Activated B cell treated with CpG ODN at 0.5 μM for 24 hours (primary cell): ENCODE data around the gene ADAM21. TPM values are rescaled to one million over a fixed set of nuclear protein-coding genes. Genes with fewer than 3 reads are reported as not detected.

Experiments
- ATAC-seq: fragments of 200-7000 bp; cut with Tn5 transposase; one replicate; pipeline ENCODE4 v1.10.0; 2021; ENCODE audit warnings: low read depth, mild to moderate bottlenecking, moderate library complexity
- CTCF ChIA-PET: fragments of 350-600 bp; sonication (Branson Sonifier 250); formaldehyde crosslinking; loops from one replicate; lab custom pipeline; 2021; ENCODE audit warnings: antibody characterized with exemption; lab: Charles Lee
- POLR2A ChIA-PET: fragments of 350-600 bp; sonication (Branson Sonifier 250); formaldehyde crosslinking; loops from one replicate; lab custom pipeline; 2021; ENCODE audit warnings: antibody characterized with exemption; lab: Charles Lee
- DNase-seq: peaks from one replicate; pipeline ENCODE4 v3.0.0; 2022
- H3K27ac Mint-ChIP-seq: one replicate; pipeline ENCODE4 v1.8.0; 2020; ENCODE audit warnings: mixed read lengths
- H3K27me3 Mint-ChIP-seq: one replicate; pipeline ENCODE4 v1.8.0; 2021; ENCODE audit warnings: mixed read lengths
- H3K36me3 Mint-ChIP-seq: one replicate; pipeline ENCODE4 v1.8.0; 2021; ENCODE audit warnings: low read depth, mixed read lengths
- H3K4me1 Mint-ChIP-seq: one replicate; pipeline ENCODE4 v1.8.0; 2021; ENCODE audit warnings: mixed read lengths
- H3K4me3 Mint-ChIP-seq: one replicate; pipeline ENCODE4 v1.8.0; 2020; ENCODE audit warnings: mild to moderate bottlenecking, mixed read lengths
- H3K9me3 Mint-ChIP-seq: one replicate; pipeline ENCODE4 v1.8.0; 2020; ENCODE audit warnings: mixed read lengths
- intact Hi-C: fragments of 100-400 bp; cut with micrococcal nuclease; formaldehyde crosslinking; loops from one replicate; pipeline ENCODE4 v1.15.1; 2024
- total RNA-seq: library from RNA; stranded (reverse); gene quantifications from 2 replicates; pipeline ENCODE4 v1.2.3, GENCODE V29; 2022
- TF ChIP-seq, protein P1 (sequence below): fragments of 200-600 bp; IDR thresholded peaks from one replicate; pipeline ENCODE4 v1.8.0; 2022; ENCODE audit warnings: antibody characterized with exemption, mild to moderate bottlenecking

Gene ADAM21
- total RNA-seq, 1 donor from 2014 or later = 0.11 TPM

DNA sequence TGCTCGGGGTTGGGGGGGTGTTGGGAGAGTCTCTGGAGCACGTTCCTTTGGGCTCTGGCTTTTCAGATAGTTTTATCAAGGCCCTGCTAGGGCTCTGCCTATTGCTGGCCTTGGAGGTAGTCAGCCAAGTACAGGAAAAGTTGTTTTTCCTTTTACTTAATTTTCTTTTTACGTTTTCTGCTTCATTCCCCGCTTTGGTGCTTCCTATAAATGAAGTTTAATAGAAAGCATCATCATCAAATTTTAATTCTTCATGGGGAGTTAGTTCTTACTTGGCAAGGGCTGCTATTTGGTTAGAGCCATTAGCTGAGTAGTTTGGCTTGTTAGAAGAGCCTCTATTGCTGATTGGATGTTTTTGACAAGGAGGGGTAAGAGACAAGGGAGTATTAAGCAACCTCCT, 15.1 kb upstream of the ADAM21 start:
- Mint-ChIP-seq H3K4me3 (no peak overlapping the region), H3K27ac (no peak overlapping the region), H3K9me3 (peaks cover 32% of the 10 kb centered on the region), H3K36me3 (peaks cover 5% of the 10 kb centered on the region), H3K4me1 (no peaks in the 10 kb centered on the region), H3K27me3 (peaks cover 16% of the 10 kb centered on the region)
- POLR2A ChIA-PET = no interaction called here
- ATAC-seq (no peak), DNase-seq (no peak)
- intact Hi-C loops = no loop called here
- CTCF ChIA-PET = no interaction called here
- TF ChIP-seq, protein P1, sequence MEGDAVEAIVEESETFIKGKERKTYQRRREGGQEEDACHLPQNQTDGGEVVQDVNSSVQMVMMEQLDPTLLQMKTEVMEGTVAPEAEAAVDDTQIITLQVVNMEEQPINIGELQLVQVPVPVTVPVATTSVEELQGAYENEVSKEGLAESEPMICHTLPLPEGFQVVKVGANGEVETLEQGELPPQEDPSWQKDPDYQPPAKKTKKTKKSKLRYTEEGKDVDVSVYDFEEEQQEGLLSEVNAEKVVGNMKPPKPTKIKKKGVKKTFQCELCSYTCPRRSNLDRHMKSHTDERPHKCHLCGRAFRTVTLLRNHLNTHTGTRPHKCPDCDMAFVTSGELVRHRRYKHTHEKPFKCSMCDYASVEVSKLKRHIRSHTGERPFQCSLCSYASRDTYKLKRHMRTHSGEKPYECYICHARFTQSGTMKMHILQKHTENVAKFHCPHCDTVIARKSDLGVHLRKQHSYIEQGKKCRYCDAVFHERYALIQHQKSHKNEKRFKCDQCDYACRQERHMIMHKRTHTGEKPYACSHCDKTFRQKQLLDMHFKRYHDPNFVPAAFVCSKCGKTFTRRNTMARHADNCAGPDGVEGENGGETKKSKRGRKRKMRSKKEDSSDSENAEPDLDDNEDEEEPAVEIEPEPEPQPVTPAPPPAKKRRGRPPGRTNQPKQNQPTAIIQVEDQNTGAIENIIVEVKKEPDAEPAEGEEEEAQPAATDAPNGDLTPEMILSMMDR = no peak

DNA sequence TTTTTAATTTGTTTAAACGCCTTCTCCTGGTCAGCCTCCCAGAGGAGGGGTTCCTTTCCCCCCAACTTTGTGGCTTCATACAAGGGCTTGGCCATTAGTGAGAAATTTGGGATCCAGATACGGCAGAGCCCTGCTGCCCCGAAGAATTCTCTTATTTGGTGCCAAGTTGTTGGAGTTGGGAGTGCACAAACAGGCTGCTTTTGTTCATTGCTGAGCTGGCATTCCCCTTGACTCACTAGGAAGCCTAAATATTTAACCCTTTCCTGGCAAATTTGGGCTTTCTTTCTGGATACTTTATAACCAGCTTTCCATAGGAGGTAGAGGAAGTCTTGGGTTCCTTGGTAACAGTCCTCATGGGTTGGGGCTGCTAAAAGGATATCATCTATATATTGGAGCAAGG, 10.3 kb upstream of the ADAM21 start:
- Mint-ChIP-seq H3K4me1 (no peaks in the 10 kb centered on the region), H3K27ac (no peak overlapping the region), H3K9me3 (peaks cover 19% of the 10 kb centered on the region), H3K4me3 (no peak overlapping the region), H3K36me3 (peaks cover 5% of the 10 kb centered on the region), H3K27me3 (peaks cover 7% of the 10 kb centered on the region)
- ChIA-PET POLR2A (no interaction called here), CTCF (no interaction called here)
- TF ChIP-seq, protein P1 = no peak
- intact Hi-C loops = no loop called here
- no peak for DNase-seq
- no peak for ATAC-seq

DNA sequence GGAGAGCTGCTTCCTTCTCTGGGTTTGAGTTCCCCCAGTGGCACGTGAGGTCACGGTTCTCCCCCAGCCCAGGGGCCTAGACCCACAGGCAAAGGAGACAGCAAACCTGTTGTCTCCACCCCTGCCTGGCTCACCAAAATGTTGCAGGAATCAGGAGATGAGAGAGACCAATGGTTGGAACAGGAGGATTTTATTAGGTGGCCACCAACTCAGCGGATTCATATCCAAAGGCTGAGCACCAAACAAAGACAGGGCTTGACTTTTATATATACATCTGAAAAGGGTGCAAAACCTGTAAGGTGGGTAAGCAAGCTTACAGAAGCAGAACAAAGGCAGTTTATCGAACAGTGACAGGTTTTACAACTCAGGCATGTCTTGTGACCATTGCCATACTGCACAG, 9.2 kb upstream of the ADAM21 start:
- DNase-seq (no peak), ATAC-seq (no peak)
- intact Hi-C loops = no loop called here
- POLR2A ChIA-PET = no interaction called here
- TF ChIP-seq, protein P1 = no peak
- CTCF ChIA-PET = no interaction called here
- Mint-ChIP-seq H3K9me3 (peaks cover 14% of the 10 kb centered on the region), H3K4me1 (no peaks in the 10 kb centered on the region), H3K27ac (no peak overlapping the region), H3K27me3 (peaks cover 4% of the 10 kb centered on the region), H3K36me3 (peaks cover 5% of the 10 kb centered on the region), H3K4me3 (no peak overlapping the region)

DNA sequence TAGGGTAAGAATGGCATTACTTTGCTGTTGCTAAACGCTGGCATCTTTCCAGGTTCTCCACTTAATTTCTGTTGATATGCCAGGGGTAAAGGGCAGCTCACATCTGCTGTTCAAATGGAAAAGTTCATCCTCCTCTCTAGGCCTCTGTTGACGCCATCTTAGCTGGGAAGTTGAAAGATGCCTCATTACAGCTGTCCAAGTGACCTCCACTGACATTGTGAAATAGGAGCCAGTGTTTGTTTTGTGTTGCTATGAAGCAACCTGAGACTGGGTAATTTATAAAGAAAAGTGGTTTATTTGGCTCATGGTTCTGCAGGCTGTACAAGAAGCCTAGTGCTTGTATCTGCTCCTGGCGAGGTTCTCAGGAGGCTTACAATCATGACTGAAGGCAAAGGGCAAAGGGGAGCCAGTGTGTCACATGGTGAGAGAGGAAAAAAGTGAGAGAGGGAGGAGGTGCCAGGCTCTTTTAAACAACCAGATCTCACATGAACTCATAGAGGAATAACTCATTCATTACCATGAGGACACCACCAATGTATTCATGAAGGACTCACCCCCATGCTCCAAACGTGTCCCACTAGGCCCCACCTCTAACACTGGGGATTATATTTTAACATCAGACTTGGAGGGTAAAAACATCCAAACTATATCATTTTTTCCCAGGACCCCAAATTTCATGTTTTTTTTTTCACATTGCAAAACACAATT, 3.2 kb upstream of the ADAM21 start:
- TF ChIP-seq, protein P1 = no peak
- POLR2A ChIA-PET = no interaction called here

DNA sequence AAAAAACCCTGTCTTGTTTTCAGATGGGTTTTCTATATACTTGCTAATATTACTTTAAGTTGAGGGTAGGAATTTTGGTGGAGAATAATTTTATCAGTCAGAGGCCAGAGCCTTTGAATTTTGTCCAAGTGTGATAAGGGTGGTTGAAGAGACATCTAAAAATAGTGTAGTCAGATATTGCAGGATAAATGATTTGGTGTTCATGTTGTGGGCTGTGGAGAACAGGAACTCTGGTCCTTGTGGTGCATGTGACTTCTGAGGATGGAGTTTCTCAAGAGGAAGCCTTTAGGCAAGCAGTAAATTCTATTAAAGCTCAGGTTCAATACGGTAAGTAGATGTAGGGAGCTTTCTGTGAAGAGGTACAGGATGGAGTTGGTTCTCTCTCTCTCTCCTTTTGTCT, 2.8 kb downstream of the ADAM21 start:
- DNase-seq = no peak
- CTCF ChIA-PET = no interaction called here
- no peaks in the 10 kb centered on the region for H3K4me1 Mint-ChIP-seq
- TF ChIP-seq, protein P1 = no peak
- H3K27me3 Mint-ChIP-seq = no peaks in the 10 kb centered on the region
- POLR2A ChIA-PET = no interaction called here
- no peak overlapping the region for H3K4me3 Mint-ChIP-seq
- no peaks in the 10 kb centered on the region for H3K36me3 Mint-ChIP-seq
- intact Hi-C loops = no loop called here
- H3K9me3 Mint-ChIP-seq = no peaks in the 10 kb centered on the region
- no peak for ATAC-seq
- H3K27ac Mint-ChIP-seq = no peak overlapping the region

More for the DNA sequence above, 3.2 kb upstream of the ADAM21 start:
- Mint-ChIP-seq H3K9me3 (peaks cover 2% of the 10 kb centered on the region), H3K27ac (no peak overlapping the region), H3K4me3 (no peak overlapping the region), H3K36me3 (no peaks in the 10 kb centered on the region), H3K27me3 (no peaks in the 10 kb centered on the region), H3K4me1 (no peaks in the 10 kb centered on the region)
- intact Hi-C loops = no loop called here
- no peak for DNase-seq
- CTCF ChIA-PET = no interaction called here
- no peak for ATAC-seq
